ENCODE measurements around the gene CLK2.
"Not testable (repeated sequence)": the region's sequence is repeated elsewhere in the genome, so short reads cannot be mapped to it uniquely, and the experiment has no call there.

Gene CLK2

GRCh38 chr1:155294520-155295182 is 21.3 kb upstream of the CLK2 start:
- Histone ChIP-seq H3K9ac (ENCODE audit: low read length) (no peak overlapping the region), H3K9me3 (ENCODE audit: control insufficient read depth, low read length) (no peaks in the 10 kb centered on the region), H3K4me1 (ENCODE audit: control insufficient read depth, insufficient read depth, low read length) (no peaks in the 10 kb centered on the region), H3K4me3 (ENCODE audit: low read length) (no peak overlapping the region), H3K27me3 (ENCODE audit: control insufficient read depth, insufficient read depth, low read length) (peaks cover 36% of the 10 kb centered on the region), H3K36me3 (ENCODE audit: control insufficient read depth, insufficient read depth, low read length) (no peaks in the 10 kb centered on the region)

- Histone ChIP-seq H3K9me3 (ENCODE audit: control insufficient read depth, low read length) (no peaks in the 10 kb centered on the region), H3K27me3 (ENCODE audit: control insufficient read depth, insufficient read depth, low read length) (peaks cover 36% of the 10 kb centered on the region), H3K4me3 (ENCODE audit: low read length) (no peak overlapping the region), H3K9ac (ENCODE audit: low read length) (no peak overlapping the region), H3K36me3 (ENCODE audit: control insufficient read depth, insufficient read depth, low read length) (no peaks in the 10 kb centered on the region), H3K4me1 (ENCODE audit: control insufficient read depth, insufficient read depth, low read length) (no peaks in the 10 kb centered on the region)
Measured at GRCh38 chr1:155293086-155293749, 19.9 kb upstream of the CLK2 start.

- H3K4me3 ChIP-seq (ENCODE audit: low read length); H3K9me3 ChIP-seq (ENCODE audit: control insufficient read depth, low read length); H3K4me1 ChIP-seq (ENCODE audit: control insufficient read depth, insufficient read depth, low read length); H3K36me3 ChIP-seq (ENCODE audit: control insufficient read depth, insufficient read depth, low read length); H3K9ac ChIP-seq (ENCODE audit: low read length): not testable (repeated sequence)
- peaks cover 22% of the 10 kb centered on the region for H3K27me3 ChIP-seq (ENCODE audit: control insufficient read depth, insufficient read depth, low read length)
Measured at GRCh38 chr1:155291006-155291405, 17.7 kb upstream of the CLK2 start.

GRCh38 chr1:155287987-155288543 is 14.8 kb upstream of the CLK2 start:
- no peaks in the 10 kb centered on the region for H3K36me3 ChIP-seq (ENCODE audit: control insufficient read depth, insufficient read depth, low read length)
- no peak overlapping the region for H3K4me3 ChIP-seq (ENCODE audit: low read length)
- no peak overlapping the region for H3K9ac ChIP-seq (ENCODE audit: low read length)
- H3K4me1 ChIP-seq (ENCODE audit: control insufficient read depth, insufficient read depth, low read length), result no peaks in the 10 kb centered on the region
- H3K9me3 ChIP-seq (ENCODE audit: control insufficient read depth, low read length), result no peaks in the 10 kb centered on the region
- no peaks in the 10 kb centered on the region for H3K27me3 ChIP-seq (ENCODE audit: control insufficient read depth, insufficient read depth, low read length)

GRCh38 chr1:155286544-155286943 is 13.2 kb upstream of the CLK2 start:
- H3K4me3 ChIP-seq (ENCODE audit: low read length), result no peak overlapping the region
- H3K4me1 ChIP-seq (ENCODE audit: control insufficient read depth, insufficient read depth, low read length), result no peaks in the 10 kb centered on the region
- no peaks in the 10 kb centered on the region for H3K36me3 ChIP-seq (ENCODE audit: control insufficient read depth, insufficient read depth, low read length)
- H3K9ac ChIP-seq (ENCODE audit: low read length), result no peak overlapping the region
- no peaks in the 10 kb centered on the region for H3K9me3 ChIP-seq (ENCODE audit: control insufficient read depth, low read length)
- H3K27me3 ChIP-seq (ENCODE audit: control insufficient read depth, insufficient read depth, low read length), result no peaks in the 10 kb centered on the region

- Histone ChIP-seq H3K4me3 (ENCODE audit: low read length) (no peak overlapping the region), H3K27me3 (ENCODE audit: control insufficient read depth, insufficient read depth, low read length) (no peaks in the 10 kb centered on the region), H3K4me1 (ENCODE audit: control insufficient read depth, insufficient read depth, low read length) (no peaks in the 10 kb centered on the region), H3K9ac (ENCODE audit: low read length) (no peak overlapping the region), H3K36me3 (ENCODE audit: control insufficient read depth, insufficient read depth, low read length) (no peaks in the 10 kb centered on the region), H3K9me3 (ENCODE audit: control insufficient read depth, low read length) (no peaks in the 10 kb centered on the region)
Measured at GRCh38 chr1:155285631-155286044, 12.3 kb upstream of the CLK2 start.

GRCh38 chr1:155285063-155285462 is 11.8 kb upstream of the CLK2 start:
- Histone ChIP-seq H3K4me1 (ENCODE audit: control insufficient read depth, insufficient read depth, low read length) (no peaks in the 10 kb centered on the region), H3K9me3 (ENCODE audit: control insufficient read depth, low read length) (no peaks in the 10 kb centered on the region), H3K9ac (ENCODE audit: low read length) (no peak overlapping the region), H3K36me3 (ENCODE audit: control insufficient read depth, insufficient read depth, low read length) (no peaks in the 10 kb centered on the region), H3K27me3 (ENCODE audit: control insufficient read depth, insufficient read depth, low read length) (no peaks in the 10 kb centered on the region), H3K4me3 (ENCODE audit: low read length) (no peak overlapping the region)

- no peaks in the 10 kb centered on the region for H3K4me1 ChIP-seq (ENCODE audit: control insufficient read depth, insufficient read depth, low read length)
- no peaks in the 10 kb centered on the region for H3K9me3 ChIP-seq (ENCODE audit: control insufficient read depth, low read length)
- no peaks in the 10 kb centered on the region for H3K36me3 ChIP-seq (ENCODE audit: control insufficient read depth, insufficient read depth, low read length)
- H3K4me3 ChIP-seq (ENCODE audit: low read length), result no peak overlapping the region
- no peak overlapping the region for H3K9ac ChIP-seq (ENCODE audit: low read length)
- H3K27me3 ChIP-seq (ENCODE audit: control insufficient read depth, insufficient read depth, low read length), result no peaks in the 10 kb centered on the region
Measured at GRCh38 chr1:155284476-155284875, 11.2 kb upstream of the CLK2 start.

- no peak overlapping the region for H3K4me3 ChIP-seq (ENCODE audit: low read length)
- H3K27me3 ChIP-seq (ENCODE audit: control insufficient read depth, insufficient read depth, low read length), result no peaks in the 10 kb centered on the region
- H3K36me3 ChIP-seq (ENCODE audit: control insufficient read depth, insufficient read depth, low read length), result no peaks in the 10 kb centered on the region
- H3K9me3 ChIP-seq (ENCODE audit: control insufficient read depth, low read length), result no peaks in the 10 kb centered on the region
- no peak overlapping the region for H3K9ac ChIP-seq (ENCODE audit: low read length)
- H3K4me1 ChIP-seq (ENCODE audit: control insufficient read depth, insufficient read depth, low read length), result peaks cover 3% of the 10 kb centered on the region
Measured at GRCh38 chr1:155282488-155283091, 9.3 kb upstream of the CLK2 start.

- H3K27me3 ChIP-seq (ENCODE audit: control insufficient read depth, insufficient read depth, low read length), result no peaks in the 10 kb centered on the region
- peaks cover 3% of the 10 kb centered on the region for H3K4me1 ChIP-seq (ENCODE audit: control insufficient read depth, insufficient read depth, low read length)
- no peaks in the 10 kb centered on the region for H3K36me3 ChIP-seq (ENCODE audit: control insufficient read depth, insufficient read depth, low read length)
- H3K9ac ChIP-seq (ENCODE audit: low read length), result no peak overlapping the region
- no peaks in the 10 kb centered on the region for H3K9me3 ChIP-seq (ENCODE audit: control insufficient read depth, low read length)
- H3K4me3 ChIP-seq (ENCODE audit: low read length), result no peak overlapping the region
Measured at GRCh38 chr1:155279268-155279667, 6.0 kb upstream of the CLK2 start.

- H3K9me3 ChIP-seq (ENCODE audit: control insufficient read depth, low read length), result no peaks in the 10 kb centered on the region
- H3K4me1 ChIP-seq (ENCODE audit: control insufficient read depth, insufficient read depth, low read length), result peaks cover 3% of the 10 kb centered on the region
- H3K27me3 ChIP-seq (ENCODE audit: control insufficient read depth, insufficient read depth, low read length), result no peaks in the 10 kb centered on the region
- H3K36me3 ChIP-seq (ENCODE audit: control insufficient read depth, insufficient read depth, low read length), result no peaks in the 10 kb centered on the region
- H3K9ac ChIP-seq (ENCODE audit: low read length), result no peak overlapping the region
- H3K4me3 ChIP-seq (ENCODE audit: low read length), result no peak overlapping the region
Measured at GRCh38 chr1:155278689-155279160, 5.4 kb upstream of the CLK2 start.

Measured in mucosa of stomach (tissue), 1 donor.